GM18951 (cell line): ENCODE data around the gene FFAR1.

Experiments
- POLR2A ChIP-seq: IDR thresholded peaks from 4 replicates; pipeline ENCODE4 v1.6.1; 2011; ENCODE audit warnings: mild to moderate bottlenecking; ENCODE audit not compliant: insufficient read length, insufficient read depth; ENCODE audit errors: extremely low read depth
- in situ Hi-C: fragments of 300-500 bp; cut with MboI; formaldehyde crosslinking; loops from one replicate; pipeline ENCODE4 v1.12.0; 2022; ENCODE audit warnings: low sequenced_read_pairs, mixed read lengths, inconsistent platforms; ENCODE audit not compliant: unreplicated experiment

The FFAR1 gene

DNA sequence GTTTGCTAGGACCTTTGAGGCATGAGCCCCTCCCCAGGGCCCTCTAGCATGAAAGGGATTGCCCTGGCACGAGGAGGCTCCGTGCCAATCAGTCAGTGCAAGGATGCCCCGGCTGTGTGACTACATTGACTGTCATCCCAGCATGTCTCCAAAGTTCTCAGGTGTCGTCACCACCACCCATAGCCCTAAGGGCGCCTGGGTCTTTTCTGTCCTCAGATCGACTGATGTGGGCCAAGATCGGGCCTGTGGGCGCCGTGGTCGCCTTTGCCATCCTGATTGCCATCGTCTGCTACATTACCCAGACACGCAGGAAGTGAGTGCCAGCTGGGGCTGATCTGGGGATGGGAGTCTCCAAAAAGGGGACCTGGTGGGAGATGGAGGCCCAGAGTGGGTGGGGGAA is 37.4 kb upstream of the FFAR1 start:
- TF ChIP-seq POLR2A = no peak
- in situ Hi-C loops = no loop called here

DNA sequence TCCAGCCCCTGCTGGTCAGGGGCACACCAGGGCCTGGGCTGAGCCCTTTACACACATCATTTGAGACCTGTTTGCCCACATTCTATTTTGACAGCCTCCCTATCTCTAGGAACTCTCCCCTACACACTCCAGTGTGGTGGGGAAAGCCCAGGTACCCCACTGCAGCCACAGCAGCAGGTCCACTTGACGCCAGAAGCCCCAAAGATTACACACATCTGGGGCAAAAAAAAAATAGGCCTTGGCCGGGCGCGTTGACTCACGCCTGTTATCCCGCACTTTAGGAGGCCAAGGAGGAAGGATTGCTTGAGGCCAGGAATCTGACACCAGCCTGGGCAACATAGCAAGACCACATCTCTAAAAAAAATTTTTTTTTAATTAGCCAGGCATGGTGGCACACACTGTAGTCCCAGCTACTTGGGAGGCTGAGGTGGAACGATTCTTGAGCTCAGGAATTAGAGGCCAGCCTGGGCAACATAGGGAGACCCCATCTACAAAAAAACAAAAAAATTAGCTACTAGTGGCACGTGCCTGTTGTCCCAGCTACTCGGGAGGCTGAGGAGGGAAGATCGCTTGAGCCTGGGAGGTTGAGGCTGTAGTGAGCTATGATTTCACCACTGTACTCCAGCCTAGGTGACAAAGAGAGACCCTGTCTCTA is 36.8 kb upstream of the FFAR1 start:
- no peak for TF ChIP-seq POLR2A
- in situ Hi-C loops = no loop called here

DNA sequence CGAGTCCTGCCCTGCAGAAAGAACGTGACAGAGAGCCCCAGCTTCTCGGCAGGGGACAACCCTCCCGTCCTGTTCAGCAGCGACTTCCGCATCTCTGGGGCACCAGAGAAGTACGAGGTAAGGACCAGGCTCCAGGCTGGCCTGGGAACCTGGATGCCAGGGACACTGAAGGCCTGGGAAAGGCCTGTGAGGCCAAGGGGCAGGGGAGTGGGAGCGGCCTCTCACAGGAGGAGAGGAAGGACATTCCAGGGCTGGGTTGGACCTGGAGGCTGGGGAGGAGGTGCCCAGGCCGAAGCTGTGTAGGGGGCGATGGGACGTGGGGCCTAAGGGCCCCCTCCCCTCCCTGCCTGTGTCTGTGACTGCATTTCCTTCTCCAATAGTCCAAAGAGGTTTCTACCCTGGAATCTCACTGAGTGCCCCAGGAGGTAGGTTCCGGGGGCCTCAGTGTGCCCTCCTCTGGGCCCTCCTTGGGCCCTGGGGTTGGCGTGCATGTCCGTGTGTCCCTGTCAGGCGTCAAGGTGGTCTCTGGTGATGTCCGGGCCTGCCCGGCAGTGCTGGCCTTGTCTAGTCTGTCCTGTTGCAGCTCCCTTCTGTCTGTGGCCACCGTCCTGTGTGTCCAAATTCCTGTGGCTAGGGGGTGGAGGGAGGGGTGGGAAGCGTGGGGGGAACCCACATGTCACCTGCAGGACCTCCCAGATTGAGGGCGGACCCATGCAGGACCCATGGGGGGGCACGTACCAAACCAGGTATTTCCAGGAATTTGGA is 35.6 kb upstream of the FFAR1 start:
- TF ChIP-seq POLR2A = no peak
- in situ Hi-C loops = no loop called here

DNA sequence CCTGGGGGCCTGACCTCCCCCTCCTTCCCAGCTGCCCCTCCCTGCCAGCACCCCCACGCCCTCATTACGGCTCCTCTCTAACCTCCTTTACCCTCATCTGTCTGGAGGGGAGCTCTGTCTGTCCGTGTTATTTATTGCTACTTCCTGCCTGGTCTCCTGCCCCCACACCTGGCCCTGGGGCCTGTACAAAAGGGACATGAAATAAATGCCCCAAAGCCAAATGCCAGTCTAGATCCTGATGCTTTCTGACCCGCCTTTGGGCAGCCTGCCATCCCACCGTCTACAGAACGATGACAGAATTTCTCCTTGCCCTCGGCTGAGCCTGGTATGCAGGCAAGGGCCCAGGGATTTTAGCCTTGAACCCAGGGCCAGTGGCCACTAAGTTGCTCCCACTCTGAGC is 34.1 kb upstream of the FFAR1 start:
- TF ChIP-seq POLR2A = no peak
- in situ Hi-C loops = no loop called here

DNA sequence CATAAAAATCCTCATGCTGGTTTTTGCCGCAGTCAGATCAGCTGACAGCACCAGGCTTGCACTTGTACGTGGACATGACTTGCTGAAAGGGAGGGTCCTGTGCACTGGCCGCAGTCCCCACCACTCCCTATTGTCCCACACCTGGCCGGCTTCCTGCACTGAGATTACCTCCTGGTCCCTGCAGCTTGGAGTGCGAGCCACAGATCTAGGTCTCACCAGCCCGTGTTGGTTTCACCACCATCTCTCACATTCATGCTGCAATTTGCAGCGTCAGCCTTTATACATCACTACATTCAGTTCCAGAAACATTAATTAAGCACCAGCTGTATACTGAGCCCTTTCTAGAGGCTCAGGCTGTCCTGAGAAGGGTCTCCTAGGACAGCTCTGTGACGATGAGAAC is 33.7 kb upstream of the FFAR1 start:
- no peak for TF ChIP-seq POLR2A
- in situ Hi-C loops = no loop called here

DNA sequence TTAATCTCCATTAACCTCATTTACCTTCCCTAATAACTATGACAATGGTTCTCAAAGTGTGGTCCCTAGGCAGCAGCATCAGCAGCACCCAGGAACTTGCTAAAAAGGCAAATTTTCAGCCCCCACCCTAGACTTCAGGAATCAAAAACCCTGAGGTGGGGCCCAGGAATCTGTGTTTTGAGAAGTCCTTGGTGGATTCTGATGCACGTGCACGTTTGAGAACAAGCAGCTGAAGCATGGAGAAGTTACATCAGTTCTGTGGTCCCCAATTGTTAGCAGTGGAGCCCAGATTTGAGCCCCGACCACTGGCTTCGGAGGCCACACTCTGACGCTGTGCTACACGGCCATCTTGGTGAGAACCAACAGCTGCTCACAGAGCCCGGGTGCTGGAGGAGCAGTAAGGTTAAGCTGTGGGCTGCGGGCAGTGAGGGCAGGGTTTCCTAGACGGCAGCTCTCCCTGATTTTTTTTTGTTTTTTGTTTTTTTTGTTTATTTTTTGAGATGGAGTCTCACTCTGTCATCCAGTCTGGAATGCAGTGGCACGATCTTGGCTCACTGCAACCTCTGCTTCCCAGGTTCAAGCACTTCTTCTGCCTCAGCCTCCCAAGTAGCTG is 32.7 kb upstream of the FFAR1 start:
- in situ Hi-C loops = no loop called here
- TF ChIP-seq POLR2A = no peak

DNA sequence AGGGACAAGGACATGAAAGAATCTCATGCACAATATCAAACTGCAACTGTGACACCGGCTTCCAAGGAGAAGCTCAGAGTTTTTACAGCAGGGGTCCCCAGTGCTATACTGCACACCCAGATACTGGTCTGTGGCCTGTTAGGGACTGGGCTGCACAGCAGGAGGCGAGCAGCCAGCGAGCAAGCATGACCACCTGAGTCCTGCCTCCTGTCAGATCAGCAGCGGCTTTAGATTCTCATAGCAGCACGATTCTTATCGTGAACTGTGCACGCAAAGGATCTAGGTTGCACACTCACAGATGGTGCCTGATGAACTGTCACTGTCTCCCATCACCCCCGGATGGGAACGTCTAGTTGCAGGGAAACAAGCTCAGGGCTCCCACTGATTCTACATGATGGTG is 31.8 kb upstream of the FFAR1 start:
- in situ Hi-C loops = no loop called here
- TF ChIP-seq POLR2A = no peak

DNA sequence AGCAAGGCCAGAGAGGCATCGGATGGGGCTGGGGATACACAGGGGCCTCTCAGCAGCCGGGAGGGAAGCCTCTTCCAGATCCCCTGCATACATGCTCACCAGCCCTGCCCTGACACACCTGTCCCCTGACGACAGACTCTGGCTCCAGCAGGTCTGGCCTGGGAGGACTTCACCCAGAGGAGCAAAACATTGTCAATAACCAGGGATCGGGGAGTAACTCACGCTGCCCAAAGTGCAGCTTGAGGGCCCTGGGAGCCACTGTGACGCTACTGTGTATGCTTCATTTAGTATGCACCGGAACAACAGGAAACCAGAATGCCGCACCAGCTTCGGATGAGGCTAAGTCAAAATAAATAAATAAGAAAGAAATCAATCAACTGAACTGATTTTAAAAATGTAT is 31.1 kb upstream of the FFAR1 start:
- TF ChIP-seq POLR2A = no peak
- in situ Hi-C loops = no loop called here

DNA sequence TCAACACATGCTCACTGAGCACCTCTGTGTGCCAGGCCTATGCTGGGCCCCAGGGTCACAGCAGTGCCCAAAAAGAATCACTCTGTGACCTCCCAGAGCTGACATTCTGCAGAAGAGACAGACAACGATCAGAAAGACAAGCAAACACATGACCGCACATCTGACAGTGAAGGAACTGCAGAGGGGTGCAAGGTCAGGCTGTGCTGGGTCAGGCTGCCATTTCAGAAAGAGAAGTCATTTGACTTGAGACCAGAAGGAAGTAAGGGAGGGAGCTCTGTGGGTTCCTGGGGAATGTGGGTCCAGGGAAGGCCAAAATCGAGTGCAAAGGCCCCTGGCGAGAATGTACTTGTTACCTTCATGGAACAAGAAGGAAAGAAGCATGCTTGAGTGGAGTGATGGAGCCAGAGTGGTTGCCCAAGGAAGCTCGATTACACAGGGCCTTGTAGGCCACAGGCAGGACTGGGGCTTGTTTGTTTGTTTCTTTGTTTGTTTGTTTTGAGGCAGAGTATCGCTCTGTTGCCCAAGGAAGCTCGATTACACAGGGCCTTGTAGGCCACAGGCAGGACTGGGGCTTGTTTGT is 30.1 kb upstream of the FFAR1 start:
- no peak for TF ChIP-seq POLR2A
- in situ Hi-C loops = no loop called here

DNA sequence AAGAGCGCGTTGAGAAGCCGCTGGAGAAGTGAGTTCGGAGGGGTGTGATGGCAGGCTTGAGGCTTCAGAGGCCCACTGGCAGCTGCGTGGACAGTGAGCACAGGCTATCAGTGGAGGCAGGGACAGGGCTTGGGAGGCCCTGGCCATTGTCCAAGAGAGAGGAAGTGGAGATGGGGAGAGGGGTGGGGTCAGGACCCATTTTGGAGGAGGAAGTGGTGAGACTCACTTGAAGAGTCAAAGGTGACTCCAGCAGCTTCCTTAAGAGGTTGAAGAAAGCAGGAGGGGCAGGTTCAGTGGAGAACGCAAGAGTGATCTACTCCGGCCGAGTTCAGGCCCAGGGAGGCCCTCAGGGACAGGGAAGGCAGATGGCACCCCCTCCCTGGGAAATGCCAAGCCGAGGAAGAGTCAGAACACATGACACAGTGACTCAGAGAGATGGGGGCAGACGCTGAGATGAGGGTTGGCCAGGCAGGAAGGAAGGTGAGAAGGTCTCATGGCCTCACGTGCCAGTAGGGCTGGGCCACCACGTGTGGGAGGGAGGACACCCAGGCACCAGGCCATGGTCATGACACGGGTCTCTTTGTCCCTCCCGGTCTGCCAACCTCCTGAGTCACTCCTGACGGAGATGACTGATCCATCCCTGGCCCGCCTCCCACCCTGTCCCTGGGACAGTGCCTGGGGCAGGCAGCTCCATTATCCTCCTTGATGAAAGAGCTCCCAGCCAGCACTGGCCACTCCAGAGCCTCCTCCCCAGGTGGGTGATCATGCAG is 28.8 kb upstream of the FFAR1 start:
- no peak for TF ChIP-seq POLR2A
- in situ Hi-C loops = no loop called here

DNA sequence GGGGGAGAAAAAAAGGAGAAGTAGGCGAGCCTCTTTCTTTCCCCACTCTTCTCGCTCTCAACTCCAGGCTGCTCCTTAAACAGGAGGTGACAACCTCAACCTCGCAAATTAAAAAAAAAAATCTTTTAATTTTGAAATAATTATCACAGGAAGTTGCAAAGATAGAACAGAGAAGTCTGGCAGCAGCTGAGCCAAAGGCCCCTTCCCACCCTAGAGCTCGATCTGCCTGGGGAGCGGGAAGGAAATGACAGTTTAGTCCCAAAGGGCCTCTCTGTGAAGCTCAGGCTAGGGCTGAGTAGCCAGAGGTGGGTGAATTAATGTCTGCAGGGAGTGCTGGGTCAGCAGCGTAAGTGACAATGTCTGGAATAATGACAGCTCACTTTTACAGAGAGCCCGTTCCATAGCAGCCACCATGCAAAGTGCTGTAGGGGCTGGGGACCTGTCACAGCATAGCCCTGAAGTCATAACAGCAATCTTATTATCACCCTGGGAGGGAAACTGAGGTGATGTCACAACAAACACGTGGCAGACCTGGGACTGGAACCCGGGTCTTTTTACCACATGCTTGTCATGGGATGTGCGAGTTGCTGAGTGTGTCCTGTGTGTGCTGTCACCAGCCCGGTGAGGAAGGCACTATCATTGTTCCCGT is 27.5 kb upstream of the FFAR1 start:
- TF ChIP-seq POLR2A = no peak
- in situ Hi-C loops = no loop called here

DNA sequence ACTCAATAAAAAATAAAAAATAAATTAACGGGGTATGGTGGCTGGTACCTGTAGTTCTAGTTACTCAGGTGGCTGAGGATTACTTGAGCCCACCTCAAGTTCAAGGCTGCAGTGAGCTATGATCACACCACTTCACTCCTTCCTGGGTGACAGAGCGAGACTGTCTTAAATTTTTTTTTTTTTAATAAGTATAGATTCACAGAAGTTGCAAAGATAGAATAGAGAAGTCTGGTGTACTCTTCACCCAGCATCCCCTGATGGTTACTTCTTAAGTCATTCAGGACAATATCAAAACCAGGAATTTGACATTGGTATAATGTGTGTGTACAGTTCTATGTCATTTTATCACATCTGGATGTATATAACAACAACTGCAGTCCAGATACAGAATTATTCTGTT is 26.4 kb upstream of the FFAR1 start:
- TF ChIP-seq POLR2A = no peak
- in situ Hi-C loops = no loop called here

DNA sequence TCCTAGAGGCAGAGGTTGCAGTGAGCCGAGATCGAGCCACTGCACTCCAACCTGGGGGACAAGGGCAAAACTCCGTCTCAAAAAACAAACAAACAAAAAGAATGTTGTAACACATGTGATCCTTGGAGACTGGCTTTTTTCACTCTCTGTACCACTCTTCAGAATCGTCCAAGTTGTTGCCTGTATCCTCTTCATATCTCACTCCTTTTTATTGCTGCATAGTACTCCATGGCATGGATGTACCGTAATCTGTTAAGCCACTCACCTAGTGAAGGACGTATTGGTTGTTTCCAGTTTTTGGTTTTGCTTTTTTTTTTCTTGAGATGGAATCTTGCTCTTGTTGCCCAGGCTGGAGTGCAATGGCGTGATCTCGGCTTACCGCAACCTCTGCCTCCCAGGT is 25.7 kb upstream of the FFAR1 start:
- in situ Hi-C loops = no loop called here
- no peak for TF ChIP-seq POLR2A

DNA sequence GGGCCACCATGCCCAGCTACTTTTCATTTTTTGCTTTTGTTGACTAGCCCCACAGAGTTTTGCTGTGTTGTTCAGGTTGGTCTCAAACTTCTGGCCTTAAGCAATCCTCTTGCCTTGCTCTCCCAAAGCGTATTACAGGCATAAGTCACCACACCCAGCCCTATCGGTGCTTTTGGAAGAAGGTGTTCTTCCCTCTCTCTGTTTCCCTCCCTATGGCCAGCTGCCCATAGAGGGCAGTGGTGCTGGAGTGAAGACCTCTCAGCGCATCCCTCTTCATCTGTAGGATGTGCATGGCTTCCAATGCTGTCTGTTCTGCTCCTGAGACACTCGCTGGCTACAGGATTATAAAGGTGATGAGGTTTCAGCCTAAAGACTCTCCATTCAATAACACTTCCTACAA is 20.1 kb upstream of the FFAR1 start:
- no peak for TF ChIP-seq POLR2A
- in situ Hi-C loops = no loop called here
